IPS-20b (cell line): Measurements from ENCODE around the gene APLP2.

ENCODE experiments used
- H3K27ac ChIP-seq: one replicate; pipeline ENCODE4 v1.5.1; 2013; ENCODE audit warnings: low read length
- H3K27me3 ChIP-seq: 2 replicates; pipeline ENCODE4 v1.6.1; 2013; ENCODE audit warnings: mild to moderate bottlenecking, low read length, inconsistent platforms; ENCODE audit not compliant: insufficient read depth
- H3K36me3 ChIP-seq: 2 replicates; pipeline ENCODE4 v1.6.1; 2013; ENCODE audit warnings: low read depth, mild to moderate bottlenecking, inconsistent platforms, low read length, moderate library complexity; ENCODE audit not compliant: insufficient read depth
- H3K4me1 ChIP-seq: 2 replicates; pipeline ENCODE4 v1.6.1; 2013; ENCODE audit warnings: mild to moderate bottlenecking, control low read depth, inconsistent platforms, low read length, moderate library complexity; ENCODE audit not compliant: insufficient read depth
- H3K4me3 ChIP-seq: 2 replicates; pipeline ENCODE4 v1.5.1; 2013; ENCODE audit warnings: mild to moderate bottlenecking, low read length, inconsistent platforms
- H3K9ac ChIP-seq: 2 replicates; pipeline ENCODE4 v1.6.1; 2013; ENCODE audit warnings: low read depth, mild to moderate bottlenecking, inconsistent platforms, low read length, moderate library complexity
- H3K9me3 ChIP-seq: 2 replicates; pipeline ENCODE4 v1.6.1; 2013; ENCODE audit warnings: mild to moderate bottlenecking, low read depth, low read length, inconsistent platforms; ENCODE audit not compliant: insufficient read depth

APLP2 gene

DNA sequence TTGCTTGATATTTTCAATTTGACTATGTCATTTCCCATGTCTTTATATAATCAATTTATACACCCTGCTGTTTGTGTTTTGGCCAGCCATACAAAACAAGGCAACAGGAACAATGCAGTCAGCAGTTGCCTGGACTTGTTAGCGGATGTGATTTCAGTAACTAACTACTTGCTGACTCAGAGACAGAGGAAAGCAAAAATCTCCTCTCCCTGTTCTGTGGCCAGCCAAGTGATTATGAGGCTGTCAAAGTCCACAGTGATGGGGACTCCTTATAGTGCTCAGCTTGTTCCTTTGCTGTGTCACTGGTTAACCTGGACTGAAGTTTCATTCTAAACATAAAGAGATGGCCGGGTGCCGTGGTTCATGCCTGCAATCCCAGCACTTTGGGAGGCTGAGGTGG is 32.6 kb upstream of the APLP2 start:
- H3K4me3 ChIP-seq, result no peak overlapping the region
- H3K4me1 ChIP-seq, result peaks cover 2% of the 10 kb centered on the region
- H3K9ac ChIP-seq, result no peak overlapping the region
- no peaks in the 10 kb centered on the region for H3K27me3 ChIP-seq
- H3K9me3 ChIP-seq, result no peaks in the 10 kb centered on the region
- no peak overlapping the region for H3K27ac ChIP-seq
- H3K36me3 ChIP-seq, result no peaks in the 10 kb centered on the region

DNA sequence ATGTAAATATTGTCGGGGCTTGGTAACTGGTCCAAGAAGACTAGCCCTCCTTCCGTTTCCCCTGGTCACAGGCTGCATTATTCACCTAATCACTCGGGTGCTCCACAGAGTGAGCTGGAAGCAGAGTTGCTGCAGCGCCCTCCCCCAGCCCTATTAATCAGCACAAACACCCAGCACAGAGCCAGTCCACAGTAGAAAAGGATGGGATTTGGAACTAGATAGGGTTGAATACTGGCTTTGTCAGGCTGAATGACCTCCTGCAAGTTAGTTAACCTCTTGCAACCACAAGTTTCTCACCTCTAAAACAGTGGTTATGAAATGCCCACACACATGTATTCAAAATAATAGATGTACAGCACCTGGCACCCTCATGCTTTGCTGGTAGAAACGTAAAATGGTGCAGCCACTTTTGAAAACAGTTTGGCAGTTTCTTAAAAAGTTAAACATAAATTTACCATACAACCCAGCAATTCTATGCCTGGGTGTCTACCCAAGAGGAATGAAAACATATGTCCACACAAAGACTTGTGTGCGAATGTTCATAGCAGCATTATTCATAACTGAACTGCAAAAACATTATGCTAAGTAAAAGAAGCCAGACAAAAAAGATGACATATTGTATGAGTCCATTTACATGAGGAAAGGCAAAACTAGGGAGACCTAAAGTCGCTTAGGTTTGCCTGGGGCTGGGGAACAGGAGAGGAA is 31.7 kb upstream of the APLP2 start:
- H3K36me3 ChIP-seq, result no peaks in the 10 kb centered on the region
- no peaks in the 10 kb centered on the region for H3K9me3 ChIP-seq
- H3K4me1 ChIP-seq, result no peaks in the 10 kb centered on the region; the same call in 1 of the 2 replicates
- no peaks in the 10 kb centered on the region for H3K27me3 ChIP-seq
- no peak overlapping the region for H3K9ac ChIP-seq
- H3K27ac ChIP-seq, result no peak overlapping the region
- no peak overlapping the region for H3K4me3 ChIP-seq

DNA sequence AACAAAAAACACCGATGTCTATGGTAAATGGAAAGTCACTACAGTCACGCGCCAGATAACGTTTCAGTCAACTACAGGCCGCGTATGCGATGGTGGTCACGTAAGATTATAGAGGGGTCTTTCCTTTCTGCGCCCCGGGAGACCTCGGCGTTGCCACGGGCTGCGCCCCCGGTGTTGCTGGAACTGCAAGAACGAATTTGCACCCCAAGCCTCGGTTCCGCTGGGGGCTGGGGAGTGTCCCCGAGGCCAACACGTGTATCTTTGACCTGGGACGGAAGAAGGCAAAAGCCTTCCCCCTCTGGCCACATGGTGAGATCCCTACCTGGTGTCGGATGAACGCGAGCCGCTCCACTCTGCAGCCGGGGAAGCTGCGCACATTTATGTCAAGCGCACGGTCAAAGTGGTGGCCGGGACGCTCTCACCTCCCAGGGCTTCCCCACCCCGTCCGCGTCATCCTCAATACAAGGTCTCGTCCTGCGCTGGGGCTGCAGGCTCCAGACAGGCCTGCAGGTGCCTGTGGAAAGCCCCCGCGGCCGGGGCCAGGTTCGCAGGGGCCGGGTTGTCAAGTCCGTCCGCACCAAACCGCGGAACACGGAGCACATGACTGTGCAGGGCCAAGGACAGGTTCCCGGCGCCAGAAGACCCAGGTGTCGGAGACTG is 29.3 kb upstream of the APLP2 start:
- no peaks in the 10 kb centered on the region; the same call in 1 of the 2 replicates for H3K4me1 ChIP-seq
- H3K9me3 ChIP-seq, result no peaks in the 10 kb centered on the region
- no peaks in the 10 kb centered on the region for H3K27me3 ChIP-seq
- no peak overlapping the region for H3K4me3 ChIP-seq
- no peak overlapping the region for H3K9ac ChIP-seq
- no peak overlapping the region for H3K27ac ChIP-seq
- no peaks in the 10 kb centered on the region for H3K36me3 ChIP-seq

DNA sequence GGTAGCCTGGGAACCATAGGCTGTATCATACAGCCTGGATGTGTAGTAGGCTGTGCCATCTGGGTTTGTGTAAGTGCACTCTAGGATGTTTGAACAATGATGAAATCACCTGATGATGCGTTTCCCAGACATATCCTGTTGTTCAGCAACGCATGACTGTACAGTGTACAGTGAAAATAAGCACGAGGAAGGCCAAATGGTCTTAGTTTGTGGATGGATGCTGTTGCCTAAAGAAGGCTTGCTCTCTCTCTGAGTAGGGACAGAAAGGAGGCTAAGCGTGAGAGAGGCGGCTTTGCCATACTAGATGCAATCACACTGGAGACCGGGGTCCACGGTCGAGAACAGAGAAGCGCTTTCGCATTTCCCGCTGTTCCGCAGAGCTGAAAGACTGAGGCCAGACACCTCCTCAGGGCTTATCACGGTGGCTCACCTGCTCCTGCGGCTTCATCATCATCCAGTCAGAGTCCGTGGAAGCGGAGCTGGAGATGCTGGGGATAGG is 27.6 kb upstream of the APLP2 start:
- H3K27ac ChIP-seq, result no peak overlapping the region

DNA sequence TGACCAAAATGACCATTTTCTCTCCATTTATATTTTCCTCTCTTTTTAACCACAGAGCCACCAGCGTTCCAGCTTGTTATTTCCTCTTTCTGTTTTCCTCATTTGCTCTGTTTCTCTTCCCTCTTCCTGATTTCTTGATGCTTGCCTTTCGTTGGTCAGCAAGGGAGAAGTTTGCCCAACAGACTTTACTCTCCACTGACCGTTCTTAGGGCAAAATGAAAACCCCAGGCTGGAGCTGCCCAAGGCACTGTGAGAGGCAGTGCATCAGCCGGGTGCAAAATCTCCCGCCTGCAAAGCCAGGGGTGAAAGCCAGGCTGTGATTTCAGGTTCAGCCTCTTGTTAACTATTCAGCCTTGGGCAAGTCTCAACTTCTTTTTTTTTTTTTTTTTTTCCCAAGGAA is 26.1 kb upstream of the APLP2 start:
- H3K9ac ChIP-seq, result no peak overlapping the region
- H3K27ac ChIP-seq, result no peak overlapping the region
- H3K4me3 ChIP-seq, result no peak overlapping the region
- no peaks in the 10 kb centered on the region for H3K9me3 ChIP-seq
- no peaks in the 10 kb centered on the region for H3K36me3 ChIP-seq
- no peaks in the 10 kb centered on the region for H3K4me1 ChIP-seq
- no peaks in the 10 kb centered on the region for H3K27me3 ChIP-seq

More for the DNA sequence above, 27.6 kb upstream of the APLP2 start:
- Histone ChIP-seq H3K4me3 (no peak overlapping the region), H3K27me3 (no peaks in the 10 kb centered on the region), H3K9ac (no peak overlapping the region), H3K36me3 (no peaks in the 10 kb centered on the region), H3K9me3 (no peaks in the 10 kb centered on the region), H3K4me1 (no peaks in the 10 kb centered on the region; the same call in 1 of the 2 replicates)

DNA sequence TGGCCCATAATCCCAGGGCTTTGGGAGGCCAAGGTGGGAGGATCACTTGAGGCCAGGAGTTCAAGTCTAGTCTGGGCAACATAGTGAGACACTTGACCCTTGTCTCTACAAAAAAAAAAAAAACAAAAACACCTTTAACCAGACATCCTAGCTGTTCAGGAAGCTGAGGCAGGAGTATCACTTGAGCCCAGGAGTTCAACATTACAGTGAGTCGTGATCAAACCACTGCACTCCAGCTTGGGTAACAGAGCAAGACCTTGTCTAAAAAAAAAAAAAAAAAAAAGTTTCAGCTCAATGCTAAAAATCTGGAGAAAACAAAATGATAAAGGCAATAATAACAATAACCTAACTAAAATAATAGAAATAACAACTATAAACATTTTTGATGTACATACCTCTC is 22.6 kb upstream of the APLP2 start:
- Histone ChIP-seq H3K9ac (no peak overlapping the region), H3K4me1 (no peaks in the 10 kb centered on the region; the same call in 1 of the 2 replicates), H3K4me3 (no peak overlapping the region), H3K9me3 (no peaks in the 10 kb centered on the region), H3K36me3 (no peaks in the 10 kb centered on the region), H3K27ac (no peak overlapping the region), H3K27me3 (no peaks in the 10 kb centered on the region)

DNA sequence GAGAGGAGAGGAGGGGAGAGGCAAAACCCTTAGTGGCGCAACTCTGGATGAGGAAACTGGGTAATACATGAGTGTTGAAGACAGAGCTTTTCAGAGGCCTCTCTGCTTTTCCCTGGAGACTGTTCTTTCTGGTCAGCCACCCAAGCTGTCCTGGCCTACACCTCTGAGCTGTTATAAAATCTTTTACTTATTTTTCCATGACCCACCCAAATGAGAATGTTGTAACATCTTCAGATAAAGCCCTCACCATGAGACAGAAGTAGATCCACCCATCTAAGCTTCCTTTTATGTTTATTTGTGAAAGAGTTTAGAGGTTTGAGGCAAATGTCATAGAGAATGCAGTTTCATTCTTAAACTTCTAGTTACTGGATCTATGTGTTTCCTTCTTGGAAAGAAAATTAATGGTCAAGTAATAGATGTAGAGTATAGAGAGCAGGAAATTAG is 20.3 kb upstream of the APLP2 start:
- Histone ChIP-seq H3K9ac (no peak overlapping the region), H3K4me1 (no peaks in the 10 kb centered on the region; the same call in 1 of the 2 replicates), H3K27ac (no peak overlapping the region), H3K4me3 (no peak overlapping the region), H3K27me3 (no peaks in the 10 kb centered on the region), H3K9me3 (no peaks in the 10 kb centered on the region), H3K36me3 (no peaks in the 10 kb centered on the region)

DNA sequence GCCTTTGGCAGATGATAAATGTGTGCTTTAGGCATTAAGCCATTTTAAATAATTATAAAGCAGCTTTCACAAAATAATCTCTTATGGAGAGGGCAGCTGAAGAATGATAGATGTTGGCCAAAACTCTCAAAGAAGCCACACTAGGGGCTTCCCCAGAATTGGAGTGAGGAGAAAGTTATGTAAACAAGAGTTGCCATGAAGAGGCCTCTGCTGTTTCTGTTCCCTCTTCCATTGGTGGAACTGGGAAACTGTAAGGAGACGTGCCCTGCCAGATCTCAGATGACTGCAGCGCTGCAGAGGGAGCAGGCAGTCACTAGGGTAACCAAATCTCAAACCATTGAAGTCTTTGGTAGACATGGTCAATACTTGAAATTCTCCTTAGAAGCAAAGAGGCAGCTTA is 19.4 kb upstream of the APLP2 start:
- Histone ChIP-seq H3K27ac (no peak overlapping the region), H3K4me3 (no peak overlapping the region), H3K36me3 (no peaks in the 10 kb centered on the region), H3K4me1 (no peaks in the 10 kb centered on the region; the same call in 1 of the 2 replicates), H3K9me3 (no peaks in the 10 kb centered on the region), H3K27me3 (no peaks in the 10 kb centered on the region), H3K9ac (no peak overlapping the region)

DNA sequence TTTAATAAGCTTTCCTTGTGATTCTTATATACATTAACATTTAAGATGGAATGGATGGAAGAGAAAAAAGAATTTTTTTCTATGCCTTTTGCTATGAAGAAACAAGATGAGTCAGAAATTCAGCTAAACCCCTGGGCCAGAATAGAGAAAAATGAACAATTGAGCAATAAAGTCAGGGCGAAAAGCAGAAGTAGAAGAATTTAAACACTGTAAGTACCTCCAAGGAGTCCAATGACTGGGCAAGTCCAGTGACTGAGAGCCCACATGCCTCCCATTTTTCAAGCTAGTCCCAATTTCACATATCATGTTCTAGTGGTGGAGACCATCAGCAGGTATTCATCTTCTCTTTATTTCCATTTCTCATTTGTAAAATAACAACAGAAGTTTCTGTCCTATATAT is 18.6 kb upstream of the APLP2 start:
- H3K36me3 ChIP-seq, result no peaks in the 10 kb centered on the region
- H3K9me3 ChIP-seq, result no peaks in the 10 kb centered on the region
- H3K9ac ChIP-seq, result no peak overlapping the region
- H3K27ac ChIP-seq, result no peak overlapping the region
- H3K4me3 ChIP-seq, result no peak overlapping the region
- H3K27me3 ChIP-seq, result no peaks in the 10 kb centered on the region
- H3K4me1 ChIP-seq, result no peaks in the 10 kb centered on the region; the same call in 1 of the 2 replicates

DNA sequence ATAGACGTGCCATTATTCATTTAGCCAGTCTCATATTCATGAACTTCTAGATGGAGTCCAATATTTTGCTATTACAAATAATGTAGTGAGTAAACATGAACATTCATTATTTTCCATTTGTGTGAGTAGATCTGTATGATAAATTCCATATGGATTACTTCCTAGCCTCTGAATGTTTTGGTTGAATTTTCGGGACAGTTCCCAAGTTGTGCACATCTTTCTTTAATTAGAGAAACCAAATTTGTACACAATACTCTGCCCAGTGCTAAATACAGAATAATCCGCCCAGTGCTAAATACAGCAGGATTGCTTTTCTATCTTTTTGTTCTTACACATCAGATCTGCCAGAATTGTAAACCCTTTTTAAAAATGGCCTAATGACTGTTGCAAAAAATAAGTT is 17.1 kb upstream of the APLP2 start:
- Histone ChIP-seq H3K27me3 (no peaks in the 10 kb centered on the region), H3K27ac (no peak overlapping the region), H3K9me3 (no peaks in the 10 kb centered on the region), H3K9ac (no peak overlapping the region), H3K36me3 (no peaks in the 10 kb centered on the region), H3K4me3 (no peak overlapping the region), H3K4me1 (no peaks in the 10 kb centered on the region; the same call in 1 of the 2 replicates)

DNA sequence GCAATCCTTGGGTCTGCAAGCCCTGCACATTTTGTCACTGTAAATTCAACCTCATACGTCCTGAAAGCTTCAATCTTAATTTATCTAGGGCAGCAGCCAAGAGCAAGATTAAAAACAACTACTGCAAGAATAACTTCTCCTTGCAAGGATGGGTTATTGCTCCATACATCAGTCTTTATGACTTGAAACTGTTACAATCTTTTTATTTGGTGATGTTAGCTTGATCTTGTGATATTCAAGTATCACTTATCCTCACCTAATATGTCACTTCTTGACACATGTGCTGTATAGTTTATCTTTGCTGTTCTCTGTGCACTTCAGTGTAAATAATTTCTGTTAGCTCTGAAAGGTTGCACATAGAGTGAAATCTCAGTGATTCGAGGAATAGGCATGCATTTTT is 14.7 kb upstream of the APLP2 start:
- H3K9ac ChIP-seq, result no peak overlapping the region

DNA sequence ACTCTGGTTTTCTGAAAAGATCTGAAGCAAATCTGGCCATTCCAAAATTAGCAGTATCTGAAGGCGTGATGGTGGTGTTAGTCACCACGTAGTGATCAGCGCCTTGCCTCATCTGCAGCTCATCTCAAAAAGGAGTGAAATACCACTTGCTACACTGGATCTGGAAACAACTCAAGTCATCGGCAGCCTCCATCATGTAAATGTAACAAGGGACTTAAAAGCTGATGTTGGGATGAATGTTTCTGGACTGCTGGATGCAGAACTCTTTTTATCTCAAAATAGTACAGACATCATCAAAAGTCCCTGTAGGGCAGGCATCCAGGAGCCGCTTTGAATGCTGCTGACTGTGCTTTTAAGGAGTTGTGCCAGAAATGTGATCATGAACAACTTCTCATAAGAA is 14.1 kb upstream of the APLP2 start:
- Histone ChIP-seq H3K27me3 (no peaks in the 10 kb centered on the region), H3K9ac (no peak overlapping the region), H3K4me3 (no peak overlapping the region), H3K27ac (no peak overlapping the region), H3K4me1 (no peaks in the 10 kb centered on the region), H3K36me3 (no peaks in the 10 kb centered on the region), H3K9me3 (no peaks in the 10 kb centered on the region)

More for the DNA sequence above, 14.7 kb upstream of the APLP2 start:
- Histone ChIP-seq H3K9me3 (no peaks in the 10 kb centered on the region), H3K4me3 (no peak overlapping the region), H3K27ac (no peak overlapping the region), H3K4me1 (no peaks in the 10 kb centered on the region; the same call in 1 of the 2 replicates), H3K36me3 (no peaks in the 10 kb centered on the region), H3K27me3 (no peaks in the 10 kb centered on the region)
